CD14-positive monocyte (primary cell): ENCODE results near the gene TAS1R3. TPM values are rescaled to one million over a fixed set of nuclear protein-coding genes. Genes with fewer than 3 reads are reported as not detected.

Source experiments
- DNase-seq, 3 donors: peaks; one replicate each; pipeline ENCODE4 v3.0.0-alpha.2; 2011 to 2022
- H2AFZ ChIP-seq: 2 replicates; pipeline ENCODE4 v1.6.0; 2012; ENCODE audit warnings: mild to moderate bottlenecking, low read depth, low read length, inconsistent platforms; ENCODE audit not compliant: insufficient read depth, poor library complexity, severe bottlenecking
- H3K27ac ChIP-seq, 2 donors: 1 replicate in 1 of 2; 2 replicates in 1 of 2; pipeline ENCODE4 v1.5.1; 2012 to 2013; ENCODE audit warnings: low read length in 2 of 2, control low read depth in 1 of 2, inconsistent platforms in 1 of 2, low read depth in 1 of 2, mild to moderate bottlenecking in 1 of 2
- H3K27me3 ChIP-seq, 2 donors: one replicate each; pipeline versions ENCODE4 v1.6.0 to v1.6.1; 2011 to 2013; ENCODE audit warnings: low read length in 2 of 2; ENCODE audit not compliant: control insufficient read depth in 2 of 2, insufficient read depth in 2 of 2
- H3K36me3 ChIP-seq, 2 donors: replicated peaks in 1 of 2; 1 replicate in 1 of 2; 2 replicates in 1 of 2; pipeline versions ENCODE4 v1.5.1 to v1.6.1; 2012 to 2013; ENCODE audit warnings: low read length in 2 of 2, control low read depth in 1 of 2, inconsistent platforms in 1 of 2, mild to moderate bottlenecking in 1 of 2; ENCODE audit not compliant: insufficient read depth in 2 of 2, control insufficient read depth in 1 of 2
- H3K4me1 ChIP-seq, 2 donors: 1 replicate in 1 of 2; 2 replicates in 1 of 2; pipeline versions ENCODE4 v1.5.1 to v1.6.1; 2012 to 2013; ENCODE audit warnings: low read length in 2 of 2, control low read depth in 1 of 2, inconsistent platforms in 1 of 2, mild to moderate bottlenecking in 1 of 2, moderate library complexity in 1 of 2; ENCODE audit not compliant: insufficient read depth in 2 of 2, control insufficient read depth in 1 of 2
- H3K4me2 ChIP-seq: replicated peaks from 2 replicates; pipeline ENCODE3; 2012; ENCODE audit warnings: low read length, moderate library complexity, mild to moderate bottlenecking; ENCODE audit not compliant: poor library complexity, severe bottlenecking; ENCODE audit errors: extremely low read depth
- H3K4me3 ChIP-seq, 3 experiments: fragments of 200-600 bp in 1 of 3; sonication (generic) in 1 of 3; replicated peaks in 1 of 3; 1 replicate in 2 of 3; 2 replicates in 1 of 3; pipeline ENCODE4 v1.5.1; 2011 to 2013; ENCODE audit warnings: low read length in 3 of 3, mild to moderate bottlenecking in 3 of 3, control low read depth in 2 of 3, low read depth in 2 of 3, inconsistent platforms in 1 of 3, moderate library complexity in 1 of 3
- H3K79me2 ChIP-seq: 2 replicates; pipeline ENCODE4 v1.6.0; 2012; ENCODE audit warnings: mild to moderate bottlenecking, control low read depth, inconsistent platforms, low read length, moderate library complexity; ENCODE audit not compliant: insufficient read depth
- H3K9ac ChIP-seq: 2 replicates; pipeline ENCODE4 v1.6.0; 2017; ENCODE audit warnings: low read length, mild to moderate bottlenecking; ENCODE audit not compliant: insufficient read depth, poor library complexity, severe bottlenecking
- H3K9me3 ChIP-seq, 2 donors: replicated peaks in 1 of 2; 1 replicate in 1 of 2; 2 replicates in 1 of 2; pipeline versions ENCODE4 v1.5.1 to v1.6.1; 2012 to 2013; ENCODE audit warnings: low read length in 2 of 2, control low read depth in 1 of 2; ENCODE audit not compliant: control insufficient read depth in 1 of 2, insufficient read depth in 1 of 2
- H4K20me1 ChIP-seq: 2 replicates; pipeline ENCODE4 v1.6.0; 2012; ENCODE audit warnings: mild to moderate bottlenecking, low read length, control low read depth, moderate library complexity; ENCODE audit not compliant: insufficient read depth
- H3K27ac Mint-ChIP-seq, 7 donors: one replicate each; pipeline ENCODE4 v1.8.0; 2020; ENCODE audit warnings: mild to moderate bottlenecking in 7 of 7, mixed read lengths in 7 of 7, moderate library complexity in 6 of 7, inconsistent platforms in 2 of 7
- H3K27me3 Mint-ChIP-seq, 3 donors: one replicate each; pipeline ENCODE4 v1.8.0; 2021 to 2022; ENCODE audit warnings: low read depth in 3 of 3, mild to moderate bottlenecking in 3 of 3, mixed read lengths in 3 of 3, moderate library complexity in 3 of 3, inconsistent platforms in 1 of 3
- H3K36me3 Mint-ChIP-seq, 2 donors: one replicate each; pipeline ENCODE4 v1.8.0; 2020; ENCODE audit warnings: mixed read lengths in 2 of 2, inconsistent platforms in 1 of 2, mild to moderate bottlenecking in 1 of 2
- H3K4me1 Mint-ChIP-seq: one replicate; pipeline ENCODE4 v1.8.0; 2020; ENCODE audit warnings: mild to moderate bottlenecking, mixed read lengths
- H3K4me3 Mint-ChIP-seq, 2 donors: one replicate each; pipeline ENCODE4 v1.8.0; 2020; ENCODE audit warnings: mild to moderate bottlenecking in 2 of 2, mixed read lengths in 2 of 2, moderate library complexity in 1 of 2
- H3K9me3 Mint-ChIP-seq, 7 donors: one replicate each; pipeline ENCODE4 v1.8.0; 2020 to 2022; ENCODE audit warnings: mixed read lengths in 7 of 7, mild to moderate bottlenecking in 6 of 7, moderate library complexity in 6 of 7, inconsistent platforms in 2 of 7
- WGBS: methylation state at CpG from one replicate; pipeline ENCODE4 v1.1.5; 2013; ENCODE audit warnings: missing lambda C conversion rate; ENCODE audit not compliant: insufficient coverage; 5-methylcytosine and 5-hydroxymethylcytosine counted together
- intact Hi-C, 2 donors: fragments of 100-400 bp; cut with micrococcal nuclease; formaldehyde crosslinking; loops; one replicate each; pipeline versions ENCODE4 v1.15.0 to v1.15.1; 2023
- polyA plus RNA-seq, 3 donors: library from polyadenylated mRNA; depleted of rRNA in 1 of 3; unstranded in 2 of 3; stranded (reverse) in 1 of 3; fragments of 300-500 nt in 2 of 3; fragments of >200 nt in 1 of 3; fragmentation: Illumina TruSeq in 2 of 3; gene quantifications; 1 replicate in 2 of 3; 2 replicates in 1 of 3; pipeline ENCODE4 v1.2.3, GENCODE V29; 2012 to 2021
- TF ChIP-seq, protein P1 (sequence below): fragments of 200-600 bp; IDR thresholded peaks from one replicate; pipeline ENCODE4 v1.8.0; 2022; ENCODE audit warnings: antibody characterized with exemption, mild to moderate bottlenecking

The TAS1R3 gene
- polyA plus RNA-seq, 3 donors = 0.45 TPM; not detected in 2

- H3K9me3 Mint-ChIP-seq = peaks cover 0 to 1% (median 0%) of the 10 kb centered on the region in 7 donors
- H3K4me1 Mint-ChIP-seq = no peaks in the 10 kb centered on the region
- Histone ChIP-seq H3K27me3 (no peaks in the 10 kb centered on the region), H2AFZ (no peak overlapping the region), H4K20me1 (no peaks in the 10 kb centered on the region), H3K9ac (no peak overlapping the region), H3K36me3 (peaks cover 9 to 14% of the 10 kb centered on the region in 2 donors), H3K9me3 (no peaks in the 10 kb centered on the region), H3K27ac (no peak overlapping the region), H3K4me1 (no peaks in the 10 kb centered on the region), H3K4me2 (no peak overlapping the region), H3K79me2 (no peaks in the 10 kb centered on the region), H3K4me3 (no peak overlapping the region)
- peaks cover 10 to 28% of the 10 kb centered on the region in 2 donors for H3K36me3 Mint-ChIP-seq
- peak overlapping the region in 1 of 7 donors; percentile 30 for H3K27ac Mint-ChIP-seq
- H3K27me3 Mint-ChIP-seq = peaks cover 0 to 1% (median 0%) of the 10 kb centered on the region in 3 donors
- 96% methylated on average over 10 of the region's 16 CpGs for WGBS
- intact Hi-C loops = no loop called here
- TF ChIP-seq, protein P1, sequence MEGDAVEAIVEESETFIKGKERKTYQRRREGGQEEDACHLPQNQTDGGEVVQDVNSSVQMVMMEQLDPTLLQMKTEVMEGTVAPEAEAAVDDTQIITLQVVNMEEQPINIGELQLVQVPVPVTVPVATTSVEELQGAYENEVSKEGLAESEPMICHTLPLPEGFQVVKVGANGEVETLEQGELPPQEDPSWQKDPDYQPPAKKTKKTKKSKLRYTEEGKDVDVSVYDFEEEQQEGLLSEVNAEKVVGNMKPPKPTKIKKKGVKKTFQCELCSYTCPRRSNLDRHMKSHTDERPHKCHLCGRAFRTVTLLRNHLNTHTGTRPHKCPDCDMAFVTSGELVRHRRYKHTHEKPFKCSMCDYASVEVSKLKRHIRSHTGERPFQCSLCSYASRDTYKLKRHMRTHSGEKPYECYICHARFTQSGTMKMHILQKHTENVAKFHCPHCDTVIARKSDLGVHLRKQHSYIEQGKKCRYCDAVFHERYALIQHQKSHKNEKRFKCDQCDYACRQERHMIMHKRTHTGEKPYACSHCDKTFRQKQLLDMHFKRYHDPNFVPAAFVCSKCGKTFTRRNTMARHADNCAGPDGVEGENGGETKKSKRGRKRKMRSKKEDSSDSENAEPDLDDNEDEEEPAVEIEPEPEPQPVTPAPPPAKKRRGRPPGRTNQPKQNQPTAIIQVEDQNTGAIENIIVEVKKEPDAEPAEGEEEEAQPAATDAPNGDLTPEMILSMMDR = no peak
- H3K4me3 Mint-ChIP-seq = no peak overlapping the region
- DNase-seq = no peak
Measured at GRCh38 chr1:1335283-1335682, 4.2 kb downstream of the TAS1R3 start.

GRCh38 chr1:1335792-1336248 lies 4.7 kb downstream of the TAS1R3 start:
- H3K9me3 ChIP-seq = no peaks in the 10 kb centered on the region
- H3K4me3 ChIP-seq = no peak overlapping the region
- H4K20me1 ChIP-seq = no peaks in the 10 kb centered on the region
- H3K36me3 ChIP-seq = peaks cover 9 to 20% of the 10 kb centered on the region in 2 donors
- H3K4me2 ChIP-seq = no peak overlapping the region
- Mint-ChIP-seq H3K4me3 (no peak overlapping the region), H3K4me1 (no peaks in the 10 kb centered on the region), H3K9me3 (peaks cover 0 to 1% (median 0%) of the 10 kb centered on the region in 7 donors), H3K27ac (no peak overlapping the region), H3K27me3 (peaks cover 0 to 3% (median 0%) of the 10 kb centered on the region in 3 donors), H3K36me3 (peaks cover 15 to 33% of the 10 kb centered on the region in 2 donors)
- no peaks in the 10 kb centered on the region for H3K27me3 ChIP-seq
- H3K9ac ChIP-seq = no peak overlapping the region
- 90% methylated on average over 18 of the region's 21 CpGs for WGBS
- no peaks in the 10 kb centered on the region for H3K4me1 ChIP-seq
- TF ChIP-seq, protein P1 = no peak
- intact Hi-C loops = no loop called here
- no peak for DNase-seq
- no peak overlapping the region for H3K27ac ChIP-seq
- H3K79me2 ChIP-seq = no peaks in the 10 kb centered on the region
- H2AFZ ChIP-seq = no peak overlapping the region
